Measurements from ENCODE around the gene PRG2.

The PRG2 gene

GRCh38 chr11:57378186-57378585 lies 12.3 kb downstream of the PRG2 start:
- DNase-seq (ENCODE audit: low spot score): no peak
- in situ Hi-C loops (cut with MboI; ENCODE audit: low pct_unique_long_range_greater_than_20kb, low sequenced_read_pairs, unreplicated experiment): no loop called here
- TF ChIP-seq CTCF (IDR thresholded peaks at IDR 0.05; ENCODE audit: extremely low read depth, insufficient read depth, missing control alignments): no peak

GRCh38 chr11:57377107-57377506 lies 13.3 kb downstream of the PRG2 start:
- no peak for TF ChIP-seq CTCF (IDR thresholded peaks at IDR 0.05; ENCODE audit: extremely low read depth, insufficient read depth, missing control alignments)
- in situ Hi-C loops (cut with MboI; ENCODE audit: low pct_unique_long_range_greater_than_20kb, low sequenced_read_pairs, unreplicated experiment): no loop called here
- no peak for DNase-seq (ENCODE audit: low spot score)

GRCh38 chr11:57376095-57377090 lies 14.1 kb downstream of the PRG2 start:
- no peak for TF ChIP-seq CTCF (IDR thresholded peaks at IDR 0.05; ENCODE audit: extremely low read depth, insufficient read depth, missing control alignments)
- in situ Hi-C loops (cut with MboI; ENCODE audit: low pct_unique_long_range_greater_than_20kb, low sequenced_read_pairs, unreplicated experiment): no loop called here

GRCh38 chr11:57375490-57375889 lies 15.0 kb downstream of the PRG2 start:
- in situ Hi-C loops (cut with MboI; ENCODE audit: low pct_unique_long_range_greater_than_20kb, low sequenced_read_pairs, unreplicated experiment): no loop called here
- peak; percentile 24 for DNase-seq (ENCODE audit: low spot score)
- no peak for TF ChIP-seq CTCF (IDR thresholded peaks at IDR 0.05; ENCODE audit: extremely low read depth, insufficient read depth, missing control alignments)

More at GRCh38 chr11:57376095-57377090, 14.1 kb downstream of the PRG2 start:
- DNase-seq (ENCODE audit: low spot score): peak; percentile 16

GRCh38 chr11:57374966-57375365 lies 15.5 kb downstream of the PRG2 start:
- no peak for DNase-seq (ENCODE audit: low spot score)
- in situ Hi-C loops (cut with MboI; ENCODE audit: low pct_unique_long_range_greater_than_20kb, low sequenced_read_pairs, unreplicated experiment): loop anchor here (25.0 kb wide), 2 partner anchors 137 to 262 kb away; partner anchors contain the start of genes SLC43A1 and YPEL4
- TF ChIP-seq CTCF (IDR thresholded peaks at IDR 0.05; ENCODE audit: extremely low read depth, insufficient read depth, missing control alignments): no peak

GRCh38 chr11:57373146-57373545 lies 17.3 kb downstream of the PRG2 start:
- DNase-seq (ENCODE audit: low spot score): no peak
- no peak for TF ChIP-seq CTCF (IDR thresholded peaks at IDR 0.05; ENCODE audit: extremely low read depth, insufficient read depth, missing control alignments)
- in situ Hi-C loops (cut with MboI; ENCODE audit: low pct_unique_long_range_greater_than_20kb, low sequenced_read_pairs, unreplicated experiment): loop anchor here (25.0 kb wide), 2 partner anchors 139 to 264 kb away; partner anchors contain the start of genes SLC43A1 and YPEL4

Data from GM13977 (cell line).